Measurements from ENCODE around the gene ZDHHC7. TPM values are rescaled to one million over a fixed set of nuclear protein-coding genes. Genes with fewer than 3 reads are reported as not detected.

Gene ZDHHC7
- total and polyA plus RNA-seq, 2 donors (not counting 1 experiment from before 2014, with no cell fraction given), result 96.4 to 135 TPM

DNA sequence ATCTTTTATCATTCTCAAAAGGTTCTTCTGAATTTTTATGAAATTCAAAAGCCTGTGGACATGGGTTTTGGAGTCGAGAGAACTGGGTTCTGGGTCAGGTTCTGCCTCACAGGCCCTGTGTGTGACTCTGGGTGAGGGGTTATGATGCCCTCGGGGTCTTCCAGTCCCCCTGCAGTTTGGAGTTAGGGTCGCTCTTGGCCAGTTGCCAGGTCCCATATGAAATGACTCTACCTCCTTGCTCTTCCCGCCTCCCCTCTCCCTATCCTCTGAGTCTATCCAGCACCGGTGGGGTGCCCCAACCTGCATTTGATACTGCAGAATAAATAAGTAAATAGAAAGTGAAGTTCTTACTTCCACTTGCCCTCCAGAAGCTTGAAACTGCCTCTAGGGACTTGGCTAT, 54.1 kb downstream of the ZDHHC7 start:
- Histone ChIP-seq H3K9ac (ENCODE audit: insufficient read depth, low read length) (no peak overlapping the region), H3K36me3 (ENCODE audit: control insufficient read depth, insufficient read depth, low read length) (no peaks in the 10 kb centered on the region), H3K4me1 (ENCODE audit: control insufficient read depth, extremely low read depth, insufficient read depth, low read length) (no peaks in the 10 kb centered on the region), H3K79me2 (ENCODE audit: control insufficient read depth, insufficient read depth, low read length) (no peaks in the 10 kb centered on the region), H3K4me3 (replicated peaks in 1 of 4; ENCODE audit: control extremely low read depth in 1 of 4, insufficient read depth in 1 of 4, low read depth in 3 of 4, low read length in 4 of 4) (no peak overlapping the region), H3K9me3 (ENCODE audit: control insufficient read depth, insufficient read depth, low read depth, low read length) (no peaks in the 10 kb centered on the region), H3K27me3 (ENCODE audit: control insufficient read depth, insufficient read depth, low read length) (peaks cover 2% of the 10 kb centered on the region), H3K27ac (ENCODE audit: insufficient read depth, low read length) (no peak overlapping the region), H4K20me1 (ENCODE audit: control insufficient read depth, extremely low read depth, insufficient read depth, low read length) (no peaks in the 10 kb centered on the region), H3K4me2 (ENCODE audit: extremely low read depth, insufficient read depth, low read length) (no peak overlapping the region), H2AFZ (ENCODE audit: low read length) (no peak overlapping the region)
- DNase-seq (ENCODE audit: low read depth in 2 of 2), result no peak
- TF ChIP-seq, protein P1, sequence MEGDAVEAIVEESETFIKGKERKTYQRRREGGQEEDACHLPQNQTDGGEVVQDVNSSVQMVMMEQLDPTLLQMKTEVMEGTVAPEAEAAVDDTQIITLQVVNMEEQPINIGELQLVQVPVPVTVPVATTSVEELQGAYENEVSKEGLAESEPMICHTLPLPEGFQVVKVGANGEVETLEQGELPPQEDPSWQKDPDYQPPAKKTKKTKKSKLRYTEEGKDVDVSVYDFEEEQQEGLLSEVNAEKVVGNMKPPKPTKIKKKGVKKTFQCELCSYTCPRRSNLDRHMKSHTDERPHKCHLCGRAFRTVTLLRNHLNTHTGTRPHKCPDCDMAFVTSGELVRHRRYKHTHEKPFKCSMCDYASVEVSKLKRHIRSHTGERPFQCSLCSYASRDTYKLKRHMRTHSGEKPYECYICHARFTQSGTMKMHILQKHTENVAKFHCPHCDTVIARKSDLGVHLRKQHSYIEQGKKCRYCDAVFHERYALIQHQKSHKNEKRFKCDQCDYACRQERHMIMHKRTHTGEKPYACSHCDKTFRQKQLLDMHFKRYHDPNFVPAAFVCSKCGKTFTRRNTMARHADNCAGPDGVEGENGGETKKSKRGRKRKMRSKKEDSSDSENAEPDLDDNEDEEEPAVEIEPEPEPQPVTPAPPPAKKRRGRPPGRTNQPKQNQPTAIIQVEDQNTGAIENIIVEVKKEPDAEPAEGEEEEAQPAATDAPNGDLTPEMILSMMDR (conservative IDR thresholded peaks at IDR 0.05 in 1 of 2, IDR thresholded peaks at IDR 0.05 in 1 of 2; ENCODE audit: low read depth in 1 of 2, low read length in 2 of 2), result no peak
- no peak for TF ChIP-seq EZH2 (IDR thresholded peaks at IDR 0.05; ENCODE audit: low read length, missing control alignments)

- H3K9me3 ChIP-seq (ENCODE audit: control insufficient read depth, insufficient read depth, low read depth, low read length), result no peaks in the 10 kb centered on the region
- no peaks in the 10 kb centered on the region for H3K36me3 ChIP-seq (ENCODE audit: control insufficient read depth, insufficient read depth, low read length)
- no peak for DNase-seq (ENCODE audit: low read depth in 2 of 2)
- no peak for TF ChIP-seq EZH2 (IDR thresholded peaks at IDR 0.05; ENCODE audit: low read length, missing control alignments)
- TF ChIP-seq, protein P1 (conservative IDR thresholded peaks at IDR 0.05 in 1 of 2, IDR thresholded peaks at IDR 0.05 in 1 of 2; ENCODE audit: low read depth in 1 of 2, low read length in 2 of 2), result no peak
- no peaks in the 10 kb centered on the region for H4K20me1 ChIP-seq (ENCODE audit: control insufficient read depth, extremely low read depth, insufficient read depth, low read length)
- H3K4me2 ChIP-seq (ENCODE audit: extremely low read depth, insufficient read depth, low read length), result no peak overlapping the region
- H2AFZ ChIP-seq (ENCODE audit: low read length), result no peak overlapping the region
- H3K79me2 ChIP-seq (ENCODE audit: control insufficient read depth, insufficient read depth, low read length), result no peaks in the 10 kb centered on the region
- no peak overlapping the region for H3K4me3 ChIP-seq (replicated peaks in 1 of 4; ENCODE audit: control extremely low read depth in 1 of 4, insufficient read depth in 1 of 4, low read depth in 3 of 4, low read length in 4 of 4)
- no peaks in the 10 kb centered on the region for H3K4me1 ChIP-seq (ENCODE audit: control insufficient read depth, extremely low read depth, insufficient read depth, low read length)
- no peak overlapping the region for H3K27ac ChIP-seq (ENCODE audit: insufficient read depth, low read length)
- peaks cover 2% of the 10 kb centered on the region for H3K27me3 ChIP-seq (ENCODE audit: control insufficient read depth, insufficient read depth, low read length)
- no peak overlapping the region for H3K9ac ChIP-seq (ENCODE audit: insufficient read depth, low read length)
These were observed 55.9 kb downstream of the ZDHHC7 start for GRCh38 chr16:84955427-84955826.

GRCh38 chr16:84953190-84953746, 58.1 kb downstream of the ZDHHC7 start:
- no peak for DNase-seq (ENCODE audit: low read depth in 2 of 2)
- Histone ChIP-seq H3K4me3 (replicated peaks in 1 of 4; ENCODE audit: control extremely low read depth in 1 of 4, insufficient read depth in 1 of 4, low read depth in 3 of 4, low read length in 4 of 4) (no peak overlapping the region), H2AFZ (ENCODE audit: low read length) (no peak overlapping the region), H3K79me2 (ENCODE audit: control insufficient read depth, insufficient read depth, low read length) (no peaks in the 10 kb centered on the region), H3K9me3 (ENCODE audit: control insufficient read depth, insufficient read depth, low read depth, low read length) (no peaks in the 10 kb centered on the region), H4K20me1 (ENCODE audit: control insufficient read depth, extremely low read depth, insufficient read depth, low read length) (no peaks in the 10 kb centered on the region), H3K9ac (ENCODE audit: insufficient read depth, low read length) (no peak overlapping the region), H3K36me3 (ENCODE audit: control insufficient read depth, insufficient read depth, low read length) (no peaks in the 10 kb centered on the region), H3K27me3 (ENCODE audit: control insufficient read depth, insufficient read depth, low read length) (peaks cover 2% of the 10 kb centered on the region), H3K4me1 (ENCODE audit: control insufficient read depth, extremely low read depth, insufficient read depth, low read length) (no peaks in the 10 kb centered on the region), H3K4me2 (ENCODE audit: extremely low read depth, insufficient read depth, low read length) (no peak overlapping the region), H3K27ac (ENCODE audit: insufficient read depth, low read length) (no peak overlapping the region)
- TF ChIP-seq, protein P1 (conservative IDR thresholded peaks at IDR 0.05 in 1 of 2, IDR thresholded peaks at IDR 0.05 in 1 of 2; ENCODE audit: low read depth in 1 of 2, low read length in 2 of 2), result no peak
- no peak for TF ChIP-seq EZH2 (IDR thresholded peaks at IDR 0.05; ENCODE audit: low read length, missing control alignments)
